Measurements from ENCODE around the gene EGFR.

Gene EGFR

DNA sequence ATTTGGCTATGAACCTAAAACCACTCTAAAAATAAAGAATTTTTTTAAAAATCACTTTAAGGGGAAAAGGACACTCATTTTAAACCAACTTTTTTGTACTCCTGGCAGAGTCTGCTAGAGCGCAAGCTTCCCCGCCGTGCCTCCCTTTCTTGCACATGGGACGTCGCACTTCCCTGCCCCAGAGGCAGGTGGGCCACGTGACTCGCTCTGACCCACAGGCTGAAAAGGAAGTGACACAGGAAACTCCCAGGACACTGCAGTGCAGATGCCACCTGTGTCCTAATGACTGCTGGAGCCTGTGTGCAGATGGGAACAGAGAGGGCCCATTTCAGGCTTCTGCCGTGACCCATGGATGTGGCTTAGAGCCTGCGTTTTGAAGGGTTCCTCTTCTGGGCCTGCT, 204.2 kb downstream of the EGFR start:
- no peak for DNase-seq

GRCh38 chr7:55224111-55224510, 205.3 kb downstream of the EGFR start:
- DNase-seq, result no peak

GRCh38 chr7:55224810-55225209, 206.0 kb downstream of the EGFR start:
- no peak for DNase-seq

DNA sequence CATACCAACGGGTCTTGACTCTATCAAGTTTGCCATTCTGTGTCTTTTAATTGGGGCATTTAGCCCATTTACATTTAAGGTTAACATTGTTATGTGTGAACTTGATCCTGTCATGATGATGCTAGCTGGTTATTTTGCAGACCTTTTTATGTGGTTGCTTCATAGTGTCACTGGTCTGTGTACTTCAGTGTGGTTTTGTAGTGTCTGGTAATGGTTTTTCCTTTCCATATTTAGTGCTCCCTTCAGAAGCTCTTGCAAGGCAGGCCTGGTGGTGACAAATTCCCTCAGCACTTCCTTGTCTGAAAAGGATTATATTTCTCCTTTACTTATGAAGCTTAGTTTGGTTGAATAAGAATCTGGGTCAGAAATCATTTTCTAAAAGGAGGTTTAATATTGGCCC, 211.2 kb downstream of the EGFR start:
- DNase-seq, result no peak

- DNase-seq, result no peak
Measured at GRCh38 chr7:55231736-55232280, 213.0 kb downstream of the EGFR start.

GRCh38 chr7:55233001-55233400, 214.2 kb downstream of the EGFR start:
- DNase-seq, result peak in 1 of 14 donors; percentile 72

DNA sequence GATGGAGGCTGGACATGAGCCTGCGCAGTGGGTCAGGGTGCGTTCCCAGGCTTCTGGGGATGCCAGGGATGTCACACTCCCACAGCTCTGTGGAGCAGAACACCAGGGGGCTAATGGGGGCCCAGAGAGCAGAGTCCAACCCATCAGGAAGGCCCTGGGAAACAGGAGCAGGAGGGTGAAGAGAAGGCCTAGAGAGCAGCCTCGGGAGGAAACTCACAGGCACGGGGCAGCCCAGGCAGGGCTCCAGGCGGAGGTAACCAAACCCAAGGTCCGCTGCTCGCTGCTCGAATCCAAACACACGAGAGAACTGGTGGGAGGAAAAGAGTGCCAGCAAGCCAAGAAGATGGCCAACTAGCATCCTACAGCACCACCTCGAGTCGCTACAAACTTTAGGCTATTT, 215.6 kb downstream of the EGFR start:
- no peak for DNase-seq

DNA sequence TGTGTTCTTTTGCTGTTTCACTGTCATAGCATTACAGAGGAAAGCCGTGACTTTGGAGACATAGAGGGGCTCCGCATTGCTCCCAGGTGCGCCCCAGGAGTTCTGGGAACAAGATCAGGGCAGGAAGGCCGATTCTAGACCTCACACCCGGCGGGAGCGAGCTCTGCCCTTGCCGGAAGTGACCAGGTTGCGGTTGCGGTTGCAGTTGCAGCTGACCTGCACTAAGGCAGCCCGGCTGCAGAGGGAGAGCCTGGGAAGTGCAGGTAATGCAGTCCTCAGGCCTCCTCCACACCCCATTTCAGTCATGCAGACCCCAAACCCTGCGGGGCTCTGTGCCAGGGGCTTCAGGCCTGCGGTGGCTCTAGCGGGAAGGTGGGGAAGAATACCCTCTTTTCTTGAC, 216.3 kb downstream of the EGFR start:
- DNase-seq, result no peak

DNA sequence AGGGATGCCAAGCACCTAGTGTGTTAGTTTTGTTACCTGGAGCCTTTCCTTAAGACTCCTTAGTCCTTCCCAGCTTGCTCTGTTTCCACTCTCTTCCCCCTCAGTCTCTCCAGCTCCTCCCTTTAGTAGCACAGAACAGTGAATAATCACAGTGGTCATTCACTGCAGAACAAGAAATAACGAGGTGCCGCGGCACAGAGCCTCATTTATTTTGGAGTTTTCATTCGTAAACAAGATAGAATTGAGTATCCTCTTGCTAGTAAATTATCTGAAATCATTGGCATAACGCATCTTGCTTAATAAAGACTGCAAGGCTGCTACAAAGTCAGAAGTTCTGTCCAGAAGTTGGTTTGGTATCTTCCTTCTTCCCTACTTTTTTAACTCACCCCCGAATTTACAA, 217.0 kb downstream of the EGFR start:
- no peak for DNase-seq

DNA sequence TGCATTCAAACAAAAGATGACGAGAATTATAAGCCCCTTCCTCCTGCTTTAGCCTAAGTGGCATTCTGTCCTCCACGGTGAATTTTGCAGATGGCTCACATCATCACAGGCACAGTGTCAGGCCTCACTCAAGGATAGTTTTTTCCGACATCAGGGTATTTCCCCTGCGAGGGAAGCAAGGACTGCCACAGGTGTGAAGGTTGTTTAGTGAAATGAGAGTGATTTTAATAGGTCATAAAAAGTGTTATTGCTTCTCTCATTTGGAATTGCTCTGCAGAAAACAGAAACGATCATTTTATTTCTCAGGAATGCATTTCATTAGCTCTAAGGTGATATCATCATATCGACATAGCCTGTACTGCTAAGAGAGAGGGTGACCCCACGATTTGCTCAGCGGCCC, 217.7 kb downstream of the EGFR start:
- DNase-seq, result no peak

- no peak for DNase-seq
Measured at GRCh38 chr7:55237156-55237893, 218.5 kb downstream of the EGFR start.

GRCh38 chr7:55239406-55239805, 220.6 kb downstream of the EGFR start:
- DNase-seq, result peak in 1 of 14 donors; percentile 22

DNA sequence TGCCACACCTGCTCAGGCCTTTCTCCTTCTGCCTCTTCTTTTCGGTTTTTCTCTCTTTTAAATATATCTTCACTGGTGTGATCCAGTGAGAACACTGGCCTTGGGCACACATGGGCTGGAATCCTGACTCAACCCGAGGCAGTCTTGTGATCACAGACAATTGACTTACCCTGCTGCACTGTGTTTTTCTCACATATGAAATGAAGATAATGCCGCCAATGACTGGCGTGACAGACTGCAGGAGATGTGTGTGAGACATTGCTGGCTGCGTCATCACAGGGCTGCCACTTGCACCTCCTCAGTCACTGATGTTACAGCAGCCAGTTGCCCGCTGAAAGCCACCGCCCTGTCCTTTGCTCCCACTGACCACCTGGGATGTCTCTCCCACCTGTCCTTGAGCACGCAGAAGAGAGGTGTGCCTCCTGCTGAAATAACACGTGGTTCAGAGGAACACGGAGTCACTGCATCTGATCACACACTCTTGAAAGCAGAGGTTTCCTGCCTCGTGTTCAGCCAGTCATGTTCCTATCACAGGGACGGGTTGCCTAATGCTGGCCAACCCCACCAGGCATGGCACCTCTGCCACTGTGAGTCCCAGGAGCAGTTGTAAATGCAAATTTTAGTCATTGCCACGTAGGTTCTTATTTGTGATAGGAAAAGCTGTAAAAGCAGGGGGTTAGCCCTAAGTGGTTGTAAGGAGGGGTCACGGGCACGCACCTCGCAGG, 221.8 kb downstream of the EGFR start:
- DNase-seq, result no peak

DNA sequence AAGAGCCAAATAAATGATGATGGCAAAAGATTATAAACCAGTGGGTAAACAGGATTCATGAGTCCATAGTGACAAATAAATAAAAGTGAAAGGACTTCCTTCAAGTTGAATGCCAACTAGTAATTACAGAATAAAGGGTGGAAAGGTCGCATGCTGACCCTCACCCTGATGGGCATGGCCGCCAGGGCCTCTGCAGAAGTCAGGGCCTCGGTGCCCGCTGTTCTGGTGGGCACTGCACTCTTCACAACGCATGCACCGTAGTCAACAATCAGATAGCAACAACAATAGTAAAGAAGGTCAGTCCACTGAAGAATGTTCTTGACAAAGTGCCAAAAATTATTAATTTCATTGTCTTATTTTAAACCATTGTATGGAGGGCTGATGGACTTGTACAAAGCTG, 223.1 kb downstream of the EGFR start:
- DNase-seq, result no peak

DNA sequence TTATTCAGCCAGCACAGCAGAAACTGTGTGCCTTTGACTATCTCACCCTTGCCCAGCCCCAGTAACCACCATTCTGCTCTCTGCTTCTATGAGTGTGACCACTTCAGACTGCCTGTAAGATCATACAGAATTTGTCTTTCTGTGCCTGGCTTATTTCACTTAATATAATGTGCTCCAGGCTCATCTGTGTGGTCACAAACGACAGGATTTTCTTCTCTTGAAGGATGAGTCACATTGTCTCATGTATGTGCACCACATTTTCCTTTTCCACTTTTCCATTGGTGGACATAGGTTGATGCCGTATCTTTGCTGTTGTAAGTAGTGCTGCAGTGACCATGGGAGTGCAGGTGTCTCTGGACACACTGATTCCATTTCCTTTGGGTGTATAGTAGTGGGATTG, 223.8 kb downstream of the EGFR start:
- DNase-seq, result no peak

GRCh38 chr7:55244006-55244745, 225.4 kb downstream of the EGFR start:
- no peak for DNase-seq

DNA sequence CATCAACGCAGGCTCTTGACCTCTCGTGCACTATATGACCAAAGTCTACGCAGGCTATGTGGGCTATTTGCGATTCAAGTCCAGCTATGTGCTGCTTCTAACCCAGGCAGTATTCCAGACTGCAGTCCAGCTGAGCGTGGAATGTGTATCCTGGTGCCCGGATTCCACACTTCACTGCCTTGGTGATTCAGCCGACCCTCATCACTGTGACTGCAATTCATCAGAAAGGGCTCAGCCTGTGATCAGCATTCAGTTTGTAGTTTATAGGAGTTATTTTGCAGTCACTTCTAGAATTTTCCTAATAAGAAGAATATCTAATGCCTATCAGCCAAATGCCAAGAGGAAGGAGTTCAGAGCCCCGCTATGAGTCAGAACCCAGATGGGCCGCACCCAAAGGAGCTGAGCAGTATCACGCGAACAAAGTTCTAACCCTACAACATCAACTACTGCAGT, 226.5 kb downstream of the EGFR start:
- peak in 6 of 14 donors; percentile 3 to 27 (median 13) for DNase-seq

DNA sequence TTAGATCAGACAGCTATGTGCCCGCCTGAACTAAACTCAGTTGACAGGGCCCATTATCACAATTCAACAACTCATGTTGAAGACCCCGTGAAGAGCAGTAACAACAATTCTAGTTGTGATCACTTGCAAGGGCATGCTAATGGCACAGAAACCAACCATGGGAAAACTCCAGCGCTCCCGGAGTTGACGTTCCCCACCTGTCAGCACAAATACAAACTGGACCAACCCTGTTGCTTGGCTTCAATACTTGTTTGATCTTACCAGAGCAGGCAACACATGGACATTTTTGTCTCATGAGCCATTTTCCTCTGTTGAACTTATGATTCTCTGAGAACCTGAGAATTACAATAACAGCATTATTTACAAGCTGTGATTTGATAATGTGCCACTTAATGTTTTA, 227.4 kb downstream of the EGFR start:
- no peak for DNase-seq

DNA sequence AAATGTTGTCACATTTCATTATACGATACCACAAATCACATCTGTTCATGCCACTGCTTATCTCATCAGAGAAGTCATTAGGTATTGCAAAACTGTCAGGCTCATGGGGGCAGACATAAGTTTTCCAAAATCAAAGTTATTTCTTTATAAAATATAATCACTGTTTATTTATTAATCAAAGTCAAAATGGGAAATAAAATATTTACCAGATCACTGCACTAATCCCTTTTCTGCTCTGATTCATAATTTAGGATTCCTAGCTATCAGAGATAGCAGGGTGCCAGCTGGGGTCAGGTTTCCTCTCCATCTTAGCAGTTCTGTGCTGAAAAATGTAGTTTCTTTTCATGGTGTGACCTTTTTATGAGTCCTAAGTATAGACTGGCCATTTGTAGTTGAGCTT, 228.6 kb downstream of the EGFR start:
- DNase-seq, result no peak

DNA sequence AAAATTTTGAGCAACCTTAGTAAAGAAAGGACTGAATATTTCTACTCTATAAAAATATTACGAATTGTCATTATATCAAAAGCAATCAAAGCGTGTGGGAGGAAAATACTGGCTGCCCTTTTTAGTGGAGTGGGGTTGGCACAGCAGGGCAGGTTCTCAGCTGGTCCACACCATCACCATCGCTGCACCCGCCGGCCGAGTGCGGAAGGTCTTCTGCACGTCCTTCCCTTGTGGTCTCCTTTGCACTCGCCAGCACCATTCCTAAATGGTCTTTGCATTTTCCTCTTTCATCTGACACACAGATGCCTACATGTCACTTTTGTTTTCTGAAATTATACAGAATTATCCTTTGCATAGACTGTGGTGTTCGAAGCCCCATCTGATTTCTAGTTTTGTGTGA, 229.7 kb downstream of the EGFR start:
- DNase-seq, result no peak

GRCh38 chr7:55249332-55249731, 230.5 kb downstream of the EGFR start:
- no peak for DNase-seq

DNA sequence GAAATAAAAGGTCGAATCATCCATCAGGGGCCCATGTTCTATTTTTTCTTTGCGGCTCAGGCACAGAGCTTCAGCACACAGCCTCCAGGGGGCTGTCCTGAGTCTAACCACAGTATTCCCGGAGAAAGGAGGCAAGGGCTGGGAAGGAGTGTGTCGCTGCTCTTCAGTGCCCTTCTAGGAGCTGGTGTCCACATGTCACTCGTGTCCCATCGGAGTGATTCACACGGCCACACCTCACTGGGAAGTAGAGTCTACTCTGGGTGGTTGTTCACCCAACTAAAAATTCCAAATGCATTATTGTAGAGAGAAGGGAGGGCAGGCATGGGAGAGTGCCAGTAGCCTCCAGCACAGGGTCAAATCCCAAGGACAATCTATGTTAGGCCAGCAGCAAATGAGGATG, 231.5 kb downstream of the EGFR start:
- DNase-seq, result no peak

DNA sequence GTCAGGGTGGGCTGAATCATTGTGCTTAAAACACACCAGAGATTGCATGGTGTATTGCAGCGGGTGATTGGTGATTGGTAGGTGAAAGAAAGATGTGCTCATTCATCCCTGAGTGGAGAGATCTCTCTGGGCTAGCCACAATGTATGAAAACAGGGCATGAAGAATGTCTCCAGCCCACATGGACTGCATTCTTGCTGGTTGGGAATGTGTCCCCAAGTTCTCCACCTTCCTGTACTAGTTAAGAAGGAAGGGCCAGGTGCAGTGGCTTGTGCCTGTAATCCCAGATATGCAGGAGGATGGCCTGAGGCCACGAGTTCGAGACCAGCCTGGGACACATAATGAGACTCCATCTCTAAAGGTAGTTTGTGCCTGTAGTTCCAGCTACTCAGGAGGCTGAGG, 232.5 kb downstream of the EGFR start:
- DNase-seq, result no peak
